HFF-Myc (cell line): Measurements from ENCODE around the gene HSPA4.

Experiments used
- DNase-seq: peaks from one replicate; pipeline ENCODE4 v3.0.0-alpha.2; 2011; ENCODE audit warnings: low read depth; ENCODE audit errors: extremely low read depth
- H3K4me3 ChIP-seq: replicated peaks from 2 replicates; pipeline ENCODE4 v1.5.1; 2011; ENCODE audit warnings: low read depth, mild to moderate bottlenecking, control low read depth, low read length
- CTCF ChIP-seq: IDR thresholded peaks from 2 replicates; pipeline ENCODE4 v1.5.1; 2012; ENCODE audit warnings: mild to moderate bottlenecking, low read depth, low read length, control low read depth; ENCODE audit errors: missing control alignments

HSPA4 gene

GRCh38 chr5:133154274-133155075, 102.7 kb downstream of the HSPA4 start:
- no peak for DNase-seq
- TF ChIP-seq CTCF, result no peak
- H3K4me3 ChIP-seq, result no peak overlapping the region

GRCh38 chr5:133155326-133155969, 103.6 kb downstream of the HSPA4 start:
- DNase-seq, result no peak
- TF ChIP-seq CTCF, result no peak
- no peak overlapping the region for H3K4me3 ChIP-seq
